ENCODE results near the gene TLCD3B.

The TLCD3B gene

DNA sequence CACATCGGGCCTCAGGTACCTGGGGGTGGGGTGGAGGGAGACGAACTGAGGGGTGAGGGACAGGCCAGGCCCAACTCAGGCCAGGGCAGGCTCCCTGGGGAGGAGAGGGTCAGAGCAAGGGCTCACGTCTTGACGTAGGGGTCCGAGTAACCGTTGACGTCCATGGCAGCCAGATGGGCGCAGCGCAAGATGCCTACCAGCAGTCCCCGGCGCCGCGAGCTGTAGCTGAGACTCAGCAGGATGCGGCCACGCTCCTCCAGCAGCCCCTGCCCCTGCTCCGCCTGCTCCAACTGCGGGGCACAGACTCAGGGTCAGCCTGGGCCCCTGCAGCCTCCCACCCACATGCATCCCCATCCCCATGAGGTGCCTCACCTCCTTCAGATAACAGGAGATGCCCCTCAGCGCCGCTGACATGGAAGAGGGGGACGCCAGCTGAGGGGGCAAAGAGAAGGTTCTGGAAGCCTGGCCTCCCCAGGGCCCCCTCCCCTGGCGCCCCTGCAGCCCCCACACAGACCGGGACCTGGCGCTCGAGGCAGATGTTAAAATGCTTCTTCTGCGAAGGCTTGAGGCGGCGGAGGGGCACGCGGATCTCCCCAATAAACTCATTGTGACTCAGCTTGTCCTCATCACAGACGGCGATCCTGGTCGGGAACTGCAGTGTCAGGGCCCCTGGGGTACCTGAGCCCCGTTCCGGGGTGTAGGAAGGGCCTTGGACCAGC, 24.3 kb downstream of the TLCD3B start:
- FAIRE-seq (no peak), DNase-seq (ENCODE audit: low spot score) (no peak)

DNA sequence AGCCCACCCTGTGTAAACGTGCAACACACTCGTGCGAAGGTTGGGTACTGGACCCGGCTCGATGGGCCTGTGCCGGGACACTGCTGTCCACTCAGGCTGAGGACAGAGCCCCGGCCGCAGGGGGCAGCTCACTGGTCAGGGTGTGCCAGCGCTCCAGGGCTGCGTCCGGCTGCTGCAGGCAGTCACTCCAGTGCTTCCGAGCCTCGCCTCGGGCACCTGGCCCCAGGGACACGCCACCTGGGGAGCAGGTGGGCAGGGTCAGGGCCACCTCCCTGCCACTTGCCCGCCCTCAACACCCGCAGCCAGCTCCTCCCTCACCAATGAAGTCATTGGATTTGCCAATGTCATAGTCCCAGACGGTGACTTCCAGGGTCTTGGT, 25.0 kb downstream of the TLCD3B start:
- DNase-seq (ENCODE audit: low spot score) (no peak), FAIRE-seq (no peak)

DNA sequence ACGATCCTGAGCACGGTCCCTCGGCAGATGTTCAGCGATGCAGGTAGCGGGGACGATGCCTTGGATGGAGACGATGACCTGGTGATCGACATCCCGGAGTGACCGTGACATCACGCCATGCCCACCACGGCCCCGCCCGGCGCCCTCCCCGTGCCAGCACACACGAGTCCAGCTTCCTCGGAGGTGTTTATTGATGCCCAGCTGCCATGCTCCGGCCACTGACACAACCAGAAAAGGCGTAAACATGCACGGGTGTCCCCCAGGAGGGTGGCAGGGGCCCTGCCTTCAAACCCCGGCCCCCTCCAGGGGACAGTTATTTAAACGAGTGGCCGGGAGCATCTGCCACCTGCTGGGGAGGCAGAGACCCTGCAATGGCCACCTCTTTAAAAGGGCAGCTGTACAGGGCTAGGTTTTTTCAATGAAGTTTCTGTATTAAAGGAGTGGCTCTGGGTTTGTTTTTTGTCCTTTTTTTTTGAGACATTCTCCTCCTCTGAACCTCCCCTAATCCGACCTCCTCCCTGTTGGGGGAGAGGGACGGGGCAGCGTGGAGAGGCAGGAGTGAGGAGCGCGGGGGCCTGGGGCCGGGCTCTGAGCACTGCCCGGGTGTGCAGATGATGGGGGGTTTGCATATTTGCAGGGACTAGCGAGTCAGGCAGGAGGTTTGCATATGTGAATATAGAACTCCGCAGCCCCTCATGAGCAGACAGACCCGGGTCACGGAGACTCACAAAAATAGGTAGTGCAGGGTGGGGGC, 25.6 kb downstream of the TLCD3B start:
- FAIRE-seq: no peak
- peak; percentile 53 for DNase-seq (ENCODE audit: low spot score)

DNA sequence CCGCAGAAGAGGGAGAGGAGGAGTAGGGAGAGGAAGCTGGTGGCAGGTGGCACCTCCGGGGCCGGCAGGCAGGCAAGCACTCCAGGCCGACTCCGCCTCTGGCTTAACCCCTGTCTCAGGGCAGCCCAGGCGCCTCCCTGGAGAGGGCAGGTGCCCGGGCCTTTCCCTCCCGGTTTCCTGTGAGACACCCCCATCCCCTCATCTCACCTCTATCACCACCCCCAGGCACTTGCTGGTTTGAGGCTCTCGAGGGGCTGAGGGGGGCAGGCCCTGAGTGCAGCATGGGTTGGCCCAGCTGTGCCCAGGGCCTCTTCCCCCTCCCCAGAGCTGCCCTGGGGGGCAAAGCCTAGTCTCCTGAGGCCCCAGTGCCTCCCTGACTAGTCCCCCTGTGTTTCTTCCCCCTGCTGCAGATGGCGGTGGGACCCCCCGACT, 26.2 kb downstream of the TLCD3B start:
- FAIRE-seq (no peak), DNase-seq (ENCODE audit: low spot score) (no peak)

DNA sequence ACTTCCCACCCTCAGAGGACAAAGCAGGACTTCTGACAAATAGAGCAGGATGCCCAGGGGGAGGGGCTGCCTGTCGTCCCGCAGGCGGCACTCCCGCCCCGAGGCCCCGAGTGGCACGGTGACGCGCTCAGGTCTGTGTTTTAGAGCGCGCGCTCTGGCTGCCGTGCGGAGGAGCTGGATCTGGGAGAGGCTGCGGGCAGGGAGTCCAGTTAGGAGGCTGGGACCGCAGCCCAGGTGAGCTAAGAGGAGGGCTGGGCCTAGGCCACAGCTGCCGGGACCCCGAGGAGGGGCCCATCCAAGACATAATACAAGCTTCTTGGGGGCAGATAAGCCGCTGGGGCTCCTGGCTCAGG, 26.7 kb downstream of the TLCD3B start:
- FAIRE-seq (no peak), DNase-seq (ENCODE audit: low spot score) (no peak)

DNA sequence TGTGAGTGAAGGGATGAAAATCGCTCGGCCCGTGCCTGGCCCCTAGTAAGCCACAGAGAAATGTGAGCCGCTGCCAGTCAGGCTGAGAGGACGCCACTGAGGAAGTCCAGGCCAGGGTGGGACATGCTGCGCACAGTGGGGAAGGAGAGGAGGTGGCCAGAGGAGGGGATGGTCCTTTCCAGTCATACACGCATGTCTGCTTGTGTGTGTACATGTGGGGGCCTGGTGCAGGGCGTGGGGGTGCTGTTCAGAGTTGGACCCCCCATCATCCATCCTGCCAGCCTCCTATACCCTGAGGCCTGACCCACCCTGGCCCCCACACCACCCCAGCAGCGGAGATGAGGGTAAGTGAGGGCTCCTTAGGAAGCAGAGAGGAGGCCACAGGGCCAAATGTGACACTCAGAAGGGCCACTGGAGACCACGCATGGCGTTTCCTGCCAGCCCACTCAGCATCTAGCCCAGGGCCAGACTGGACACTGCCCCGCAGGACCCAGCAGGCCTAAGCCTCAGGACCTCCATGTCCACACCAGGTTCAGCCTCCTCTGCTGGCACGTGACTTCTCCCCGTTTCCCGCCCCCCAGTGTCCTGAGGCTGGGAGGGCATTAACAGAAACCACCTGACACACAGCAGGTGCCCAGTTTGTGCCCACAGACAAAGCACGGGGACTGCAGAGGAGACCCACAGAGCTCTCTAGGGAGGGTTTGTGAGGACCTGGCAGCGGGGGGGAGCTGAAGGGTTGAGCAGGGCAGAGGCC, 27.2 kb downstream of the TLCD3B start:
- FAIRE-seq: no peak
- DNase-seq (ENCODE audit: low spot score): no peak

DNA sequence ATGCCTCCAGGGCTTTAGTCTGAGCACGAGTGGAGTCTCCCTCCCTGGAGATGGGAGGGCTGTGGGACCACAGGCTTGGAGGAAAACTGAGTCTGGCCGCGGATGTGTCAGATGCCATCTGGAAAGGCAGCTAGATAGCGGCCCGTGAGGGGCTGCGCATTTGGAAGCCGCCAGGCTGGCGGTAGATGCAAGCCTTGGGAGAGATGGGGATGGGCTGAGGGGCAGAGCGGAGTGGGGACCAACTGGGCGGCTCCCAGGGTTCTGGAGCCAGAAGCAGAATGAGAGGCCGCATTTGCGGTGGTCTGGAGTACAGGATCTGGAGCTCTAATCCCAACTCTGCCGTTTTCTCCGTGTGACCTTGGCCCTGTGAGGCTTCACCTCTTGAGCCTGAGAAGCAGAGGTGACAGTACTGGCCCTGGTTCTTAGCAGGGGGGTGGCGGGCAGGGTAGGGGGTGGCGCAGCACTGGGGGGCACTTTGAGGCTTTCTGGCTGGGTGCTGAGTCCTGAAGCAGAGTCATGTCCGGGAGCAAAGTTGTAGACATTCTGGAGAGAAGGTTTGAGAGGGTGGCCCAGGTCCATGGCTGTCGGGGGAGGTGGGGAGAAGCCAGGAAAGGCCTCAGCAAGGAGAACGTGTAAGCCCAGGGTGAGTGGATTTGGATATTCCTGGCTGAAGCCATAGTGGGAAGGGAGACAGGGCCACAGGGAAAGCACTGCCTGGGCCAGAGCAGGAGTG, 28.3 kb downstream of the TLCD3B start:
- FAIRE-seq: no peak

DNA sequence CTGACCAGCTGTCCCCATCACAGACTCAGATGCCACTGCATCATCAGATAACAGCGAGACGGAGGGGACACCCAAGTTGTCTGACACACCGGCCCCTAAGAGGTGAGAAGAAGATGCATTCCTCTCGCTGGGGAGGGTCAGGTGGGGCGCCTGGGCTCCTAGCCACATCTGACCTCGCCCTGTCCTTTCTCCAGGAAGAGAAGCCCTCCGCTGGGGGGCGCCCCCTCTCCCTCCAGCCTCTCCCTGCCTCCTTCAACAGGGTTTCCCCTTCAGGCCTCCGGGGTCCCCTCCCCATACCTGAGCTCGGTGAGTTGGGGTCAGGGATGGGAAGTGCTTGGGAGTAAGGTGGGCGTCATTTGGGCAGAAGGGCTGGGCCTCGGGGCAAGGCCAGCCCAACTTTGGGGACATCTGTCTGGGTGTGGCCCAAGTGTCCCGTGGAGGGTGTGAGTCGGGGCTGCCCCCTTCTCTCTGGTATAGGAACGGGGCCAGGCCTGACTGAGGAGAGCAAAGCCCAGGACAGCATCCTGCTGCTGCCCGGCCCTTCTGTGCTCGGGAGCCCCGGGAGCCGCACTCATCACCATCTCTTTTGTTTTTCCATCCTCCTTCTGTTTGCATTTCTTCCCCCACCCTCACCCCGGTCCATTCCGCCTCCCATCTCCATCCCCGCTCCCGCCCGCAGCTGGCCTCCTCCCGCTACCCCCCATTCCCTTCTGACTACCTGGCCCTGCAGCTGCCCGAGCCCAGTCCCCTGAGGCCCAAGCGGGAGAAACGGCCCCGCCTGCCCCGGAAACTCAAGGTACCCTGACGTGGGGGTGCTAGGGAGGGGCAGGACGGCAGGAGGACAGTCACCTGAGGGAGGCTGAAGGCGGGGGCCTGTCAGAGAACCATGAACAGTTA, 30.1 kb downstream of the TLCD3B start:
- FAIRE-seq: no peak
- no peak for DNase-seq (ENCODE audit: low spot score)

More for the DNA sequence above, 28.3 kb downstream of the TLCD3B start:
- no peak for DNase-seq (ENCODE audit: low spot score)

DNA sequence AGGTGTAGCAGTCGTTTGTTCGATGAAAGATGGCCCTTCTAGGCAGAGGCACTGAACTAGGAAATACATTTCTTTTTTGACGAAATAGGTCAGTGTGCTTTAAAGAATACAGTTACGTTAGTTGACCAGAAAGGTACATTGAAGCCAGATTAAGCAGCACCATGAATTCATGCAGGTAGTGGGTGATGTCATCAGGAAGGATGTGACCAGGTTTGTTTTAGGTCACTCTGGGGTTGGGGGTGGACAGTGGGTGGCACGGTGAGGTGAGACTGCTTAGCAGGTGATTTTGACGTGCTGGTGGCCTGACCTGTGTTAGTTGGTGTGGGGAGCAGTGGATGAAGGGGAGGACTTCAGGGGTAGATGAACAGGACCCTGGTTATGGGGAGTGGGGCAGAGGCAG, 31.5 kb downstream of the TLCD3B start:
- FAIRE-seq (no peak), DNase-seq (ENCODE audit: low spot score) (no peak)

DNA sequence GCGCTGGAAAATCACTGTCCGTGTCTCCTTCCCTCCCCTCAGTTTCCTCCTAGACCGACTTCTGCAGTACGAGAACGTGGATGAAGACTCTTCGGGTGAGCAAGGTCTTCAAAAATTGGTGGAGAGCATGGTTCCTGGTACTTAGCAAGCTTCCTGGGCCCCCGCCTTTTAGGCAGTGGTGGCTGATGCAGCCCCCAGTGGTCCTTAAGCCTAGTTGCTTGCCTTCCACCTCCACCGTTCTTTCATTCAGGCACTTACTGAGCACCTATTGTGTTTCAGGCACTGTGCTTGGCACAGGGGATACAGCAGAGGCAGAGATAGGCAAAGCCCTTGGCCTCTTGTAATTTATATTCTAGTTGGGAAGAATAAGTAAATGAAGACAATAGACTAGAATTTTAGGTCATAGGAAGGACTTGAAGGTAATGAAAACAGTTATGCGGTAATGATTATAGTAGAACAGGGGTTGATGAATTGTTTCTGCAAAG, 34.3 kb downstream of the TLCD3B start:
- no peak for FAIRE-seq
- no peak for DNase-seq (ENCODE audit: low spot score)

DNA sequence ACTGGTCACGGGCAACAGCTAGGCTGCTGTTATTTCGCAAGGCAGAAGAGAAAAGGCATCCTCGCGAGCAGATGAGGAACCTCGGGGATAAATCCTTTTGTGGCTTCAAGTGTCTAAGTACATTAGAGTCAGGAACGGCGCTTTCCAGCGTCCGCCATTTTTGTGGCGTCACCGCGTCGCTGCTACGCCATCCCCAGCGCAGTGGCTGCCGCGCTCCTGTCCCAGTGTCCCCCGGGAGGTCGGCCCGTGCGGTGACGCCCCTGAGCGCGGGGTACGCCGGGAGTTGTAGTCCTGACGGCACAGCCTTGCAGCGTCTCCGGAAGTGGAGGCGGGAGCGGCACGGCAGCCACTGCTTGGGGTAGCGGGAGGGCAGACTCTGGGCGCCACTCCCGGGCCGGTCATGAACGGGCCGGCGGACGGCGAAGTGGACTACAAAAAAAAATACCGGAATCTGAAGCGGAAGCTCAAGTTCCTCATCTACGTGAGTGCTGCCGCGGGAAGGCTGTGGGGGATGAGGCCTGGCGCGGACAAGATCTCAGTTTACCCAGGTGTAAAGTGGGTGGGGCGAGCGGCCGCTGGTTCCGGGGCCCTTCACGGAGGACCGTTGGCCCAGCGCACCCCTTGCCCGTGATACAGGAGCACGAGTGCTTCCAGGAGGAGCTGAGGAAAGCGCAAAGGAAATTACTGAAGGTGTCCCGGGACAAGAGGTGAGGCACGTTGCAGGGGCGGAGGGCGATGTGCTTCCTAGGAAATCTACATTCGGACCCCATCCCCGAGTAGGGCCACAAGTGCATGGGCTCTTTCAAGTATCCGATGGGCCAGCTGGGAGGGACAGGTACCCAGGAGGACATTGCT, 34.9 kb downstream of the TLCD3B start, which contains the start of gene INO80E:
Gene INO80E (plus strand): TSS at position 331 of the 855 bp plus-strand sequence. CDS start 70 bp downstream, at position 401.
- DNase-seq (ENCODE audit: low spot score) (peak; percentile 98), FAIRE-seq (peak; percentile 71)

DNA sequence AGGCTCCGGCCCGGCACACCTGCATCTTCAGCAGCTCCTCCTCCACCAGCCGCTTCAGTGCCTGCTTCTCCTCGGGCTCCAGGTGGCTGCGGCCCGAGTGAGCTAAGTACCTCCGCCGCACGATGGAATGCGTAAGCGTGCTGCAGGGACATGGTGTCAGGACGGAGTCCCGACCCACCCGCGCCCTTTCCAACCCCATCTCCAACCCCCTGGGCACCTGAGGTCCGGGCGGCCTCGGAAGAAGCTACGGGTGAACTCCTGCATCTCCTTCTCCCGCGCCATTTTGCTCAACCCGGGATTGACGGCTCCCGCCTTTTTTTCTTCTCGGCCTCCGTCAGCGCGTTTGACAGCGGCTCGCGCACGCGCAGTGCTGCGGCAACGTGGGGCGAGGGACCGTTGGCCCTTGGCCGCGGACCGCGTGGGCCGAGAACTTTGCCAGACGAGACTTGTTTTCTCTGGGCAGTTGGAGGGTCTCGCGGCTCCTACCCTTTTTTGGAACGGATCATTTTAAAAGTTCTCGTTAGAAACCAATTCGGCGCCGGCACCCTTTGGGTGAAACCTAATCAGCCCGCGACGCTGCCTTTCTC, 35.7 kb downstream of the TLCD3B start, which contains the start of gene HIRIP3:
Gene HIRIP3 (minus strand): TSS at position 294 of the 587 bp plus-strand sequence. CDS start 12 bp downstream, at position 282.
- peak; percentile 85 for DNase-seq (ENCODE audit: low spot score)
- no peak for FAIRE-seq

DNA sequence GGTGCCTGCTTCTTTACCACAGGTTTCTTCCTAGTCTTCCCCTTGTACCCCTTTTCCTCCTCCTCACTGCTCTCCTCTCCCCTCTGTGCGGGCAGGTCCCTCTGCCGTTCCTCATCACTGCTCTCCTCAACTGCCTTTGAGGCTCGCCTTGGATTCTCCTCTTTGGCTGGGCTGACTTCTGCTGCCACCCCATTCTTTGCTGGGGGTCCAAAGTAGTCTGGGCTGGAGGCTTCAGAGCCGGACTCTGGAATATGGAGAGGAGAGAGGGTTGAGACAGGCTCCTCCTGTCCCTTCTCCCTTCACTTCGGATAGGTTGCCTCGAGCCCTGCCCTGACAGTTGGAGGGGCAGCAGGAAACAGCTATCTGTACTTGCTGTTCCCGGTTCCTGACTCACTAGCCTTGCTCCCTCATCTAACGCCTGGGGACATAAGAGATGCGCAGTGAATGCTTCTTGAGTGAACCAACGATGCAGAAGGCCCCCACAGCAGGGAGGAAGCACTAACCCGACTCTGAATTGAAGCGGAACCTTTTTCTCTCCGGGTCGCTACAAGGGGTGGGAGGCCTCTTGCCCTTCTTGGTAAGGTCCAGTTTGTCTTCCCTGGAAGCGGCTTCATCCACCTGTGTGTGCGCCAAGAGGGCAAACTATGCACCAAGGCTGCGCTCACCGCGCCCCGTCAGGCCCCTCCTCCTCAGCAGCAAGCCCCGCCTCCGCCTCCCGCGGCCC, 36.3 kb downstream of the TLCD3B start:
- FAIRE-seq: no peak

DNA sequence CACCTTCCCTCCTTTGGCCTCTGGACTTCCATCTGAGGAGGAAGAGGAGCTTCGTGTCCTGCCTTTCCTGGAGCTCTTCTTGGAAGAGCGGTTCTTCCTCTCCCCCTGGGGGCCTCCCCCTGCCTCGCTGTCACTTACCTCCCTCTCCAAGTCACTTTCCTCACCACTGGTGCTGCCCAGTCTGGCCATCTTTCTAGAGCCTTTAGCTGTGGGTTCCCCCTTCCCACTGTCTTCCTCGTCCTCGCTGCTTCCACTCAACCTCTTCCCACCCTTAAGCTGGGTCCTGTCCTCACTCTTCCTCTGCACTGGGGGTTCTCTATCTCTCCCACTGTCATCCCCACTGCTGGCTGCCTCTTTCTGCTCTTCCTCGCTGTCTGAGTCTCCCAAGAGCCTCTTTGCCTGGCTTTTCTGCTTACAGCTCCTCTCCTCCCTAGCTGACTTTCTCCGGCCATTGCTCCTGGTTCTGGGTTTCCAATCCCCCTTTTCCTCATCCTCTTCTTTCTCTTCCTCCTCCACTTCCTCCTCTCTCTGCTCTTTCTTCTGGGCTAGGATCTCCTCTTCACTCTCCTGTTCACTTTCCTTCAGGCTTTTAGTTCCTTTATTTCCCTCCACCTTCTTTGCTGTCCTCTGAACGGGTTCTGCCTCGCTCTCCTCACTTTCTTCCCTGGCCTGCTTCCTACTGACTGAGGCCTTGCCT, 37.0 kb downstream of the TLCD3B start:
- DNase-seq (ENCODE audit: low spot score) (no peak), FAIRE-seq (no peak)

More for the DNA sequence above, 36.3 kb downstream of the TLCD3B start:
- peak; percentile 64 for DNase-seq (ENCODE audit: low spot score)

DNA sequence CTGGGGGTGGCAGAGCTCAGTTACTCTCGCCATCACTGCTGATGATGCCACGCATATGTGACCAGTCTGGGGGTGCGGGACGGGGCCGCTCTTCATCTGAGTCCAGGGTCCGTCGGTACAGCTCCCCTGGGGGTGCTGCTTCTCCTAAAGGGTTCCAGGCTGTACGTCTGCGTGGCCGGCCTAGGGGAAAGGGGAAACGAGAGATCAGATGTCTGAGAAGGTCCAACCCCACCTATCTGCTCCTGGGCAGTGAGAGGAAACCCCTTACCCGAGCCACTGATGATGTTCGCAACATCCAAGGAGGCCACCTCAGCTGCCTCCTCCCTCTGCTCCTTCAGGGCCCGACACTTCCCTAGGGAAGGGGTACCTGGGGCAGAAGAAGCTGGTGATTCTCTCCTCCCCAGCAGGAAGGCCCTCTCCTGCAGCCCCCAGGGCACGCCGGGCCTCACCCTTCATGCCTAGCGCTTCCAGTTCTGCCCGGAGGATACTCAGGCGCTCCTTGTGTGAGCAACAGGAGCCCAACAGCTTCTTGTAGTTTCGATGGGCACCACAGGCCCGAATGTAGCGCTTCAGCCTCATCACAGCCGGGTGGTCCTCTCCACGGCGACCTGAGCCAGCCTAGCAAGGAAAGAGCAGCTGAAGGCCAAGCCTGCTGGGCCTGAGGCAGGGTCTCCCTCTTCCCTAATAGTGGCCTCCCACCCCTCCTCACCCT, 37.7 kb downstream of the TLCD3B start:
- DNase-seq (ENCODE audit: low spot score) (no peak), FAIRE-seq (no peak)

DNA sequence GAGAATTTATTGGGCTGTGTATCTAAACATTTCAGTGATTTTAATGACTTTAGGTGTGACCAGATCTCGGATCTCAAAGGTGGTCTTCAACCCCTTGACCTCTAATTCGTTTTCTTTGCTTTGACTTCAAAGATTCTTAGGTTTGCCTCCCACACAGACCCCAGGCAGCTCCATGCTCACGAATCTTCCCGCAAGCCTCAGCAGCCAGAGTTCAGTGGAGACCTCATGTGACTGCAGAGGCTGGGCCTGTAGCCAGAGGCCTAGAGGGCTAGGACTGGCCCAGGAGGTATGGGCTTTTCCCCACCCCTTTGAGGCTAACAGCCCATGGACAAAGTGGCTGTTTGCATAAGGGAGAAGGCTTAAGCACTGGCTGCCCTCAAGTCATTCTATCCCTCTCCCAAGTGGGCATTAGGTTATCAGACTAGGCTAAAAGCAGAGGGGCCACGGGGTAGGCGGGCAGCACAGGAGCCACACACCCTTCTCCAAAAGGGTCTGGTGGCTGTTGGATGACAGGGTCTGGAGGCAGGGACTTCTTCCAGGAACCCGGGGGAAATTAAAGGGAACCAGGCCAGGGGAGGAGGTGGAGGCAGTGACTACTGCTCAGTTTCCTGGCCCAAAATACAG, 38.6 kb downstream of the TLCD3B start:
- FAIRE-seq: no peak
- DNase-seq (ENCODE audit: low spot score): no peak
